Measurements from ENCODE around the gene TPBGL.

DNA sequence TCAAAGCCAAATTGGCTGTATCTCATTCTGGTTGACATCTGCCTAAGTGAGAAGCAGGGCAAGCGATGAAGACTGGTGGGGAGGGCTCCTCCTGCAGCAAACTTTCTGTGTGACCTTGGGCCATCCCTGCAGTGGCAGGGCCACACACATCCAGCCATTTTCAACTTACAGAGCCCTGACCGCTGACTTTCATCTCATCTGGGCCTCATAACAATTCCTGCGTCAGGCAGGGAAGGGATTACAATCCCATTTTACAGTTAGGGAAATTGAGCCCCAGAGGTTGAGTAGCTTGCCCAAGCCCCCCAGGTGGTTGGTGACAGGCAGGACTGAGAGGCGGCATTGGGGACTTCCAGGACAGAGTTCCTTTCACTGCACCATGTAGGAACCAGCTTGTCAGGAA lies 21.9 kb downstream of the TPBGL start:
- TF ChIP-seq POLR2A (IDR thresholded peaks at IDR 0.05): no peak
- TF ChIP-seq, protein P1, sequence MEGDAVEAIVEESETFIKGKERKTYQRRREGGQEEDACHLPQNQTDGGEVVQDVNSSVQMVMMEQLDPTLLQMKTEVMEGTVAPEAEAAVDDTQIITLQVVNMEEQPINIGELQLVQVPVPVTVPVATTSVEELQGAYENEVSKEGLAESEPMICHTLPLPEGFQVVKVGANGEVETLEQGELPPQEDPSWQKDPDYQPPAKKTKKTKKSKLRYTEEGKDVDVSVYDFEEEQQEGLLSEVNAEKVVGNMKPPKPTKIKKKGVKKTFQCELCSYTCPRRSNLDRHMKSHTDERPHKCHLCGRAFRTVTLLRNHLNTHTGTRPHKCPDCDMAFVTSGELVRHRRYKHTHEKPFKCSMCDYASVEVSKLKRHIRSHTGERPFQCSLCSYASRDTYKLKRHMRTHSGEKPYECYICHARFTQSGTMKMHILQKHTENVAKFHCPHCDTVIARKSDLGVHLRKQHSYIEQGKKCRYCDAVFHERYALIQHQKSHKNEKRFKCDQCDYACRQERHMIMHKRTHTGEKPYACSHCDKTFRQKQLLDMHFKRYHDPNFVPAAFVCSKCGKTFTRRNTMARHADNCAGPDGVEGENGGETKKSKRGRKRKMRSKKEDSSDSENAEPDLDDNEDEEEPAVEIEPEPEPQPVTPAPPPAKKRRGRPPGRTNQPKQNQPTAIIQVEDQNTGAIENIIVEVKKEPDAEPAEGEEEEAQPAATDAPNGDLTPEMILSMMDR (IDR thresholded peaks at IDR 0.05): no peak
- TF ChIP-seq EP300 (IDR thresholded peaks at IDR 0.05; ENCODE audit: low read depth): no peak
